Cardiac fibroblast (primary cell): Measurements from ENCODE around the gene PCDHGB3.
"Not testable (repeated sequence)": the region's sequence is repeated elsewhere in the genome, so short reads cannot be mapped to it uniquely, and the experiment has no call there.

ENCODE experiments used
- DNase-seq, 2 donors: peaks; one replicate each; pipeline versions ENCODE4 v3.0.0 to v3.0.0-alpha.2; 2010; ENCODE audit warnings: low read depth in 2 of 2
- H3K4me3 ChIP-seq, 2 donors: replicated peaks in 1 of 2; 1 replicate in 1 of 2; 2 replicates in 1 of 2; pipeline ENCODE4 v1.5.1; 2011; ENCODE audit warnings: low read depth in 2 of 2, low read length in 2 of 2, mild to moderate bottlenecking in 2 of 2, moderate library complexity in 1 of 2
- CTCF ChIP-seq: IDR thresholded peaks from one replicate; pipeline ENCODE4 v1.5.1; 2011; ENCODE audit warnings: low read depth, mild to moderate bottlenecking, low read length, inconsistent platforms

Gene PCDHGB3

GRCh38 chr5:141409598-141410306 is 39.7 kb downstream of the PCDHGB3 start:
- H3K4me3 ChIP-seq: no peak overlapping the region
- no peak for DNase-seq
- TF ChIP-seq CTCF: no peak

DNA sequence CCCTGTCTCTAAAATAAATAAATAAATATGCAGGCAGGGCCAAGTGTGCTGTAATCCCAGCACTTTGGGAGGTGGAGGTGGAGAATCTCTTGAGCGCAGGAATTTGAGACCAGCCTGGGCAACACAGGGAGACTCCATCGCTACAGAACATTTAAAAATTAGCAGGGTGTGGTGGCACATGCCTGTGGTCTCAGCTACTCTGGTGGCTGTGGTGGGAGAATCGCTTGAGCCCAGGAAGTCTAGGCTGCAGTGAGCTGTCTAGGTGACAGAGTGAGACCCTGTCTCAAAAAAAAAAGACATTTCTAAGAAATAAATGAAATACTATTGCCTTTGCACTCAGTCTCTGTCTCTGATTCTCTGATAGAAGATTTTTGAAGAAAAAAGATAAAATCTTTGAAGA is 41.5 kb downstream of the PCDHGB3 start:
- no peak for TF ChIP-seq CTCF
- no peak overlapping the region for H3K4me3 ChIP-seq
- DNase-seq: no peak

- H3K4me3 ChIP-seq: peak within 1 kb of the TSS; percentile 11 to 44
- TF ChIP-seq CTCF: peak; percentile 68
- peak; percentile 73 to 81 for DNase-seq
These were observed 43.0 kb downstream of the PCDHGB3 start, which contains the start of gene PCDHGA10 for GRCh38 chr5:141412854-141413539. PCDHGA10 (plus strand) TSS chr5:141412987; CDS start chr5:141413176, 189 bp downstream.

GRCh38 chr5:141413540-141414069 is 43.6 kb downstream of the PCDHGB3 start:
- DNase-seq: no peak
- H3K4me3 ChIP-seq: peak overlapping the region in 1 of 2 donors; percentile 44
- no peak for TF ChIP-seq CTCF

GRCh38 chr5:141414548-141415274 is 44.7 kb downstream of the PCDHGB3 start:
- DNase-seq, H3K4me3 ChIP-seq: not testable (repeated sequence)

- H3K4me3 ChIP-seq, DNase-seq: not testable (repeated sequence)
These were observed 45.2 kb downstream of the PCDHGB3 start for GRCh38 chr5:141415275-141415618.

- peak within 1 kb of the TSS; percentile 44 to 54 for H3K4me3 ChIP-seq
- TF ChIP-seq CTCF: peak; percentile 86
- peak; percentile 86 to 88 for DNase-seq
These were observed 47.6 kb downstream of the PCDHGB3 start, which contains the start of gene PCDHGB7 for GRCh38 chr5:141417494-141418172. PCDHGB7 (plus strand) TSS chr5:141417677; CDS start chr5:141417860, 183 bp downstream.
